ENCODE data around the gene DPP6.

DPP6 gene

GRCh38 chr7:154865984-154866685 lies 813.9 kb downstream of the DPP6 start:
- no peak for DNase-seq

- DNase-seq: no peak
Measured at GRCh38 chr7:154867068-154867467, 814.9 kb downstream of the DPP6 start.

GRCh38 chr7:154868921-154869320 lies 816.7 kb downstream of the DPP6 start:
- no peak for DNase-seq

- DNase-seq: no peak
Measured at GRCh38 chr7:154869436-154869835, 817.2 kb downstream of the DPP6 start.

GRCh38 chr7:154871507-154871906 lies 819.3 kb downstream of the DPP6 start:
- DNase-seq: no peak

GRCh38 chr7:154871928-154872750 lies 819.9 kb downstream of the DPP6 start:
- no peak for DNase-seq

- no peak for DNase-seq
Measured at GRCh38 chr7:154872811-154873499, 820.8 kb downstream of the DPP6 start.

GRCh38 chr7:154873500-154874121 lies 821.4 kb downstream of the DPP6 start:
- no peak for DNase-seq

GRCh38 chr7:154874409-154875113 lies 822.4 kb downstream of the DPP6 start:
- DNase-seq: peak; percentile 7

- no peak for DNase-seq
Measured at GRCh38 chr7:154875297-154875696, 823.1 kb downstream of the DPP6 start.

GRCh38 chr7:154876516-154876915 lies 824.3 kb downstream of the DPP6 start:
- no peak for DNase-seq

GRCh38 chr7:154877031-154877430 lies 824.8 kb downstream of the DPP6 start:
- no peak for DNase-seq

- no peak for DNase-seq
Measured at GRCh38 chr7:154879629-154880028, 827.4 kb downstream of the DPP6 start.

- no peak for DNase-seq
Measured at GRCh38 chr7:154880513-154880912, 828.3 kb downstream of the DPP6 start.

- DNase-seq: no peak
Measured at GRCh38 chr7:154881026-154881425, 828.8 kb downstream of the DPP6 start.

GRCh38 chr7:154881526-154881925 lies 829.3 kb downstream of the DPP6 start:
- DNase-seq: no peak

- no peak for DNase-seq
Measured at GRCh38 chr7:154882931-154883474, 830.8 kb downstream of the DPP6 start.

GRCh38 chr7:154884348-154884920 lies 832.2 kb downstream of the DPP6 start:
- no peak for DNase-seq

GRCh38 chr7:154886591-154886990 lies 834.4 kb downstream of the DPP6 start:
- no peak for DNase-seq

GRCh38 chr7:154888690-154889089 lies 836.5 kb downstream of the DPP6 start:
- DNase-seq: no peak

- no peak for DNase-seq
Measured at GRCh38 chr7:154892459-154892858, 840.3 kb downstream of the DPP6 start.

GRCh38 chr7:154896076-154896475 lies 843.9 kb downstream of the DPP6 start:
- DNase-seq: no peak

All from fibroblast of skin of back (primary cell).